GM21717 (cell line): ENCODE data around the gene USP51.
"Not testable (repeated sequence)": the region's sequence is repeated elsewhere in the genome, so short reads cannot be mapped to it uniquely, and the experiment has no call there.

Experiments used
- ATAC-seq: cut with Tn5 transposase; IDR thresholded peaks from one replicate; pipeline ENCODE4 v1.9.1; 2021; ENCODE audit warnings: mild to moderate bottlenecking, moderate library complexity; ENCODE audit not compliant: unreplicated experiment

Gene USP51

GRCh38 chrX:55465791-55466190, 23.9 kb downstream of the USP51 start:
- not testable (repeated sequence) for ATAC-seq

GRCh38 chrX:55465108-55465507, 24.5 kb downstream of the USP51 start:
- ATAC-seq = not testable (repeated sequence)

GRCh38 chrX:55464050-55464449, 25.6 kb downstream of the USP51 start:
- not testable (repeated sequence) for ATAC-seq

- ATAC-seq = not testable (repeated sequence)
Observed at GRCh38 chrX:55459926-55460325, 29.7 kb downstream of the USP51 start.

- not testable (repeated sequence) for ATAC-seq
Observed at GRCh38 chrX:55459426-55459825, 30.2 kb downstream of the USP51 start.

- ATAC-seq = not testable (repeated sequence)
Observed at GRCh38 chrX:55455708-55456107, 33.9 kb downstream of the USP51 start.

GRCh38 chrX:55452833-55453124, 36.9 kb downstream of the USP51 start:
- no peak for ATAC-seq

GRCh38 chrX:55451990-55452832, 37.4 kb downstream of the USP51 start, which contains the start of gene MAGEH1:
TSS of gene MAGEH1 (plus strand) at chrX:55452127. CDS start at chrX:55452375, 248 bp downstream.
- ATAC-seq = peak; percentile 99

- peak; percentile 31 for ATAC-seq
Observed at GRCh38 chrX:55451626-55451989, 38.0 kb downstream of the USP51 start.

- ATAC-seq = no peak
Observed at GRCh38 chrX:55451141-55451540, 38.5 kb downstream of the USP51 start.

- no peak for ATAC-seq
Observed at GRCh38 chrX:55450259-55450658, 39.4 kb downstream of the USP51 start.

GRCh38 chrX:55443468-55443867, 46.2 kb downstream of the USP51 start:
- ATAC-seq = not testable (repeated sequence)
